ENCODE data around the gene M1AP.
"Not testable (repeated sequence)": the region's sequence is repeated elsewhere in the genome, so short reads cannot be mapped to it uniquely, and the experiment has no call there.

The M1AP gene

GRCh38 chr2:74575320-74575719 is 72.8 kb downstream of the M1AP start:
- H3K4me3 Mint-ChIP-seq: no peak overlapping the region
- H3K27ac Mint-ChIP-seq: no peak overlapping the region
- H3K36me3 Mint-ChIP-seq: no peaks in the 10 kb centered on the region
- DNase-seq (ENCODE audit: low spot score in 2 of 2): no peak
- peaks cover 2% of the 10 kb centered on the region for H3K9me3 Mint-ChIP-seq
- ATAC-seq (ENCODE audit: low read depth): no peak
- H3K4me1 Mint-ChIP-seq: peaks cover 28% of the 10 kb centered on the region
- peaks cover 2% of the 10 kb centered on the region for H3K27me3 Mint-ChIP-seq

- H3K4me3 Mint-ChIP-seq: peak overlapping the region; percentile 70
- H3K27ac Mint-ChIP-seq: peak overlapping the region; percentile 80
- no peaks in the 10 kb centered on the region for H3K27me3 Mint-ChIP-seq
- H3K4me1 Mint-ChIP-seq: peaks cover 31% of the 10 kb centered on the region
- ATAC-seq (ENCODE audit: low read depth): peak; percentile 66
- no peaks in the 10 kb centered on the region for H3K36me3 Mint-ChIP-seq
- no peak for DNase-seq (ENCODE audit: low spot score in 2 of 2)
- peaks cover 2% of the 10 kb centered on the region for H3K9me3 Mint-ChIP-seq
Observed at GRCh38 chr2:74573747-74574562, 74.2 kb downstream of the M1AP start.

GRCh38 chr2:74572178-74572925 is 75.8 kb downstream of the M1AP start:
- Mint-ChIP-seq H3K4me1 (peaks cover 33% of the 10 kb centered on the region), H3K36me3 (no peaks in the 10 kb centered on the region), H3K27ac (no peak overlapping the region), H3K9me3 (peaks cover 2% of the 10 kb centered on the region), H3K27me3 (no peaks in the 10 kb centered on the region), H3K4me3 (no peak overlapping the region)
- DNase-seq (ENCODE audit: low spot score in 2 of 2) (no peak), ATAC-seq (ENCODE audit: low read depth) (no peak)

GRCh38 chr2:74571058-74571457 is 77.1 kb downstream of the M1AP start:
- ATAC-seq (ENCODE audit: low read depth) (peak; percentile 91), DNase-seq (ENCODE audit: low spot score in 2 of 2) (no peak)
- no peaks in the 10 kb centered on the region for H3K27me3 Mint-ChIP-seq
- H3K36me3 Mint-ChIP-seq: no peaks in the 10 kb centered on the region
- peaks cover 2% of the 10 kb centered on the region for H3K9me3 Mint-ChIP-seq
- no peak overlapping the region for H3K27ac Mint-ChIP-seq
- H3K4me3 Mint-ChIP-seq: no peak overlapping the region
- H3K4me1 Mint-ChIP-seq: peaks cover 22% of the 10 kb centered on the region

GRCh38 chr2:74569686-74570085 is 78.4 kb downstream of the M1AP start:
- H3K4me1 Mint-ChIP-seq: peaks cover 22% of the 10 kb centered on the region
- DNase-seq (ENCODE audit: low spot score in 2 of 2) (no peak), ATAC-seq (ENCODE audit: low read depth) (no peak)
- no peak overlapping the region for H3K27ac Mint-ChIP-seq
- H3K4me3 Mint-ChIP-seq: no peak overlapping the region
- peaks cover 2% of the 10 kb centered on the region for H3K9me3 Mint-ChIP-seq
- no peaks in the 10 kb centered on the region for H3K36me3 Mint-ChIP-seq
- H3K27me3 Mint-ChIP-seq: no peaks in the 10 kb centered on the region

- DNase-seq (ENCODE audit: low spot score in 2 of 2) (no peak), ATAC-seq (ENCODE audit: low read depth) (no peak)
- peaks cover 9% of the 10 kb centered on the region for H3K4me1 Mint-ChIP-seq
- H3K27me3 Mint-ChIP-seq: no peaks in the 10 kb centered on the region
- H3K4me3 Mint-ChIP-seq: no peak overlapping the region
- no peaks in the 10 kb centered on the region for H3K36me3 Mint-ChIP-seq
- H3K9me3 Mint-ChIP-seq: no peaks in the 10 kb centered on the region
- H3K27ac Mint-ChIP-seq: no peak overlapping the region
Observed at GRCh38 chr2:74567881-74568280, 80.2 kb downstream of the M1AP start.

GRCh38 chr2:74566754-74567085 is 81.4 kb downstream of the M1AP start:
- Mint-ChIP-seq H3K4me3 (no peak overlapping the region), H3K36me3 (no peaks in the 10 kb centered on the region), H3K9me3 (no peaks in the 10 kb centered on the region), H3K27ac (no peak overlapping the region), H3K27me3 (no peaks in the 10 kb centered on the region), H3K4me1 (peaks cover 7% of the 10 kb centered on the region)
- ATAC-seq (ENCODE audit: low read depth): no peak
- DNase-seq (ENCODE audit: low spot score in 2 of 2): no peak

GRCh38 chr2:74566076-74566753 is 81.9 kb downstream of the M1AP start:
- Mint-ChIP-seq H3K4me3 (no peak overlapping the region), H3K4me1 (peaks cover 7% of the 10 kb centered on the region), H3K9me3 (no peaks in the 10 kb centered on the region), H3K27ac (no peak overlapping the region), H3K36me3 (no peaks in the 10 kb centered on the region), H3K27me3 (no peaks in the 10 kb centered on the region)
- DNase-seq (ENCODE audit: low spot score in 2 of 2) (no peak), ATAC-seq (ENCODE audit: low read depth) (no peak)

GRCh38 chr2:74564222-74564621 is 83.9 kb downstream of the M1AP start:
- H3K9me3 Mint-ChIP-seq: no peaks in the 10 kb centered on the region
- no peak overlapping the region for H3K4me3 Mint-ChIP-seq
- no peak for ATAC-seq (ENCODE audit: low read depth)
- H3K36me3 Mint-ChIP-seq: no peaks in the 10 kb centered on the region
- H3K27ac Mint-ChIP-seq: no peak overlapping the region
- DNase-seq (ENCODE audit: low spot score in 2 of 2): no peak
- peaks cover 6% of the 10 kb centered on the region for H3K4me1 Mint-ChIP-seq
- no peaks in the 10 kb centered on the region for H3K27me3 Mint-ChIP-seq

GRCh38 chr2:74562126-74562775 is 85.9 kb downstream of the M1AP start:
- DNase-seq (ENCODE audit: low spot score in 2 of 2) (no peak), ATAC-seq (ENCODE audit: low read depth) (no peak)
- H3K36me3 Mint-ChIP-seq: no peaks in the 10 kb centered on the region
- H3K27me3 Mint-ChIP-seq: no peaks in the 10 kb centered on the region
- no peak overlapping the region for H3K4me3 Mint-ChIP-seq
- H3K27ac Mint-ChIP-seq: no peak overlapping the region
- peaks cover 3% of the 10 kb centered on the region for H3K4me1 Mint-ChIP-seq
- H3K9me3 Mint-ChIP-seq: no peaks in the 10 kb centered on the region

GRCh38 chr2:74561022-74561421 is 87.1 kb downstream of the M1AP start:
- H3K27ac Mint-ChIP-seq; DNase-seq (ENCODE audit: low spot score in 2 of 2); H3K4me3 Mint-ChIP-seq; H3K9me3 Mint-ChIP-seq; ATAC-seq (ENCODE audit: low read depth); H3K27me3 Mint-ChIP-seq; H3K36me3 Mint-ChIP-seq; H3K4me1 Mint-ChIP-seq: not testable (repeated sequence)

- peak overlapping the region; percentile 50 for H3K27ac Mint-ChIP-seq
- ATAC-seq (ENCODE audit: low read depth) (no peak), DNase-seq (ENCODE audit: low spot score in 2 of 2) (no peak)
- peaks cover 9% of the 10 kb centered on the region for H3K4me1 Mint-ChIP-seq
- H3K36me3 Mint-ChIP-seq: peaks cover 3% of the 10 kb centered on the region
- H3K27me3 Mint-ChIP-seq: no peaks in the 10 kb centered on the region
- no peak overlapping the region for H3K4me3 Mint-ChIP-seq
- H3K9me3 Mint-ChIP-seq: no peaks in the 10 kb centered on the region
Observed at GRCh38 chr2:74560591-74560990, 87.5 kb downstream of the M1AP start.

GRCh38 chr2:74559912-74560311 is 88.2 kb downstream of the M1AP start:
- H3K36me3 Mint-ChIP-seq: peaks cover 3% of the 10 kb centered on the region
- H3K27me3 Mint-ChIP-seq: no peaks in the 10 kb centered on the region
- no peak for DNase-seq (ENCODE audit: low spot score in 2 of 2)

More at GRCh38 chr2:74559912-74560311, 88.2 kb downstream of the M1AP start:
- H3K4me1 Mint-ChIP-seq: peaks cover 9% of the 10 kb centered on the region
- no peak overlapping the region for H3K4me3 Mint-ChIP-seq
- no peaks in the 10 kb centered on the region for H3K9me3 Mint-ChIP-seq
- H3K27ac Mint-ChIP-seq: peak overlapping the region; percentile 50
- no peak for ATAC-seq (ENCODE audit: low read depth)
